K562 (cell line): ENCODE measurements around the gene PPT1. TPM values are rescaled to one million over a fixed set of nuclear protein-coding genes. Genes with fewer than 3 reads are reported as not detected.

Experiments
- ARHGAP35 ChIP-seq: fragments of 450-650 bp; IDR thresholded peaks from 2 replicates; pipeline ENCODE4 v1.6.1; 2018; ENCODE audit not compliant: partially characterized antibody
- BHLHE40 ChIP-seq: IDR thresholded peaks from 2 replicates; pipeline ENCODE4 v1.6.1; 2011; ENCODE audit warnings: low read length, improper control_type of control experiment
- COPS2 ChIP-seq: fragments of 450-650 bp; conservative IDR thresholded peaks from 2 replicates; pipeline ENCODE4 v1.6.1; 2016; ENCODE audit warnings: mild to moderate bottlenecking, moderate library complexity
- HIVEP1 ChIP-seq: fragments of 250-450 bp; sonication (Bioruptor Pico); IDR thresholded peaks from 2 replicates; pipeline ENCODE4 v1.4.0; 2020; ENCODE audit warnings: mild to moderate bottlenecking
- HNRNPK ChIP-seq: fragments of 200-400 bp; formaldehyde crosslinking; IDR thresholded peaks from one replicate; pipeline ENCODE4 v1.6.1; 2018; ENCODE audit warnings: mild to moderate bottlenecking, low read depth, low read length; ENCODE audit not compliant: poor library complexity, severe bottlenecking
- IFI16 ChIP-seq: fragments of 250-450 bp; sonication (Bioruptor Pico); IDR thresholded peaks from 2 replicates; pipeline ENCODE4 v2.1.2; 2022; ENCODE audit warnings: mild to moderate bottlenecking, inconsistent platforms
- MAZ ChIP-seq, 2 experiments: fragments of 450-650 bp in 1 of 2; sonication (generic) in 1 of 2; formaldehyde crosslinking; IDR thresholded peaks in 1 of 2; conservative IDR thresholded peaks in 1 of 2; 2 replicates each; pipeline versions ENCODE4 v1.4.0 to v1.5.0; 2020; ENCODE audit warnings: mild to moderate bottlenecking in 1 of 2, missing genetic modification reagents in 1 of 2
- MBD2 ChIP-seq: sonication (generic); IDR thresholded peaks from 2 replicates; pipeline ENCODE4 v1.6.1; 2016; ENCODE audit warnings: low read depth, borderline replicate concordance
- NFYB ChIP-seq: IDR thresholded peaks from 2 replicates; pipeline ENCODE4 v1.6.1; 2011; ENCODE audit warnings: mild to moderate bottlenecking, moderate library complexity; ENCODE audit not compliant: insufficient read length; ENCODE audit errors: extremely low read depth
- NONO ChIP-seq, 2 experiments: fragments of 200-400 bp in 1 of 2; fragments of 450-650 bp in 1 of 2; formaldehyde crosslinking in 1 of 2; IDR thresholded peaks; 2 replicates each; pipeline ENCODE4 v1.6.1; 2017; ENCODE audit warnings: low read depth in 2 of 2, mild to moderate bottlenecking in 2 of 2, moderate library complexity in 2 of 2, low read length in 1 of 2
- POLR2AphosphoS2 ChIP-seq: IDR thresholded peaks from 2 replicates; pipeline ENCODE4 v1.6.1; 2012; ENCODE audit warnings: low read length, improper control_type of control experiment
- POLR2G ChIP-seq: fragments of 200-400 bp; formaldehyde crosslinking; IDR thresholded peaks from 2 replicates; pipeline ENCODE4 v1.6.1; 2017; ENCODE audit warnings: low read depth, mild to moderate bottlenecking, antibody characterized with exemption, low read length, moderate library complexity
- PRMT5 ChIP-seq: sonication (generic); formaldehyde crosslinking; IDR thresholded peaks from 2 replicates; pipeline ENCODE4 v1.5.0; 2020; ENCODE audit warnings: missing genetic modification reagents
- ZNF146 ChIP-seq: IDR thresholded peaks from one replicate; pipeline ENCODE4 v1.6.1; 2018; ENCODE audit warnings: missing compliant biosample characterization; ENCODE audit not compliant: unreplicated experiment
- ZNF639 ChIP-seq, 2 experiments: fragments of 200-800 bp in 1 of 2; sonication (Bioruptor generic) in 1 of 2; sonication (generic) in 1 of 2; formaldehyde crosslinking in 1 of 2; IDR thresholded peaks in 1 of 2; conservative IDR thresholded peaks in 1 of 2; 2 replicates each; pipeline versions ENCODE4 v1.5.0 to v1.6.1; 2016 to 2020; ENCODE audit warnings: missing compliant biosample characterization in 1 of 2, missing genetic modification characterization in 1 of 2, missing genetic modification reagents in 1 of 2
- ZNF668 ChIP-seq: fragments of 250-450 bp; sonication (Bioruptor Pico); IDR thresholded peaks from 2 replicates; pipeline ENCODE4 v1.8.0; 2022; ENCODE audit warnings: mild to moderate bottlenecking, inconsistent platforms
- polyA plus RNA-seq, 8 experiments: library from polyadenylated mRNA; depleted of rRNA in 4 of 8; stranded (reverse) in 5 of 8; unstranded in 3 of 8; fragments of >200 nt; fragmentation: Nextera tagmentation in 2 of 8; fragmentation: Illumina TruSeq in 1 of 8; extraction: Ambion mirVana in 2 of 8; extraction: Trizol in 1 of 8; gene quantifications; 2 replicates each; pipeline versions ENCODE4 v1.2.1 to v1.2.3, GENCODE V29; 2011 to 2014; ENCODE audit warnings: inconsistent platforms in 1 of 8, missing spikeins in 1 of 8
- total RNA-seq, 7 experiments: library from RNA; depleted of rRNA in 6 of 7; stranded (reverse); fragments of >200 nt in 6 of 7; fragmentation: Illumina TruSeq in 2 of 7; extraction: Trizol in 2 of 7; gene quantifications; 2 replicates each; pipeline versions ENCODE4 v1.2.1 to v1.2.3, GENCODE V29; 2011 to 2021; ENCODE audit warnings: low replicate concordance in 1 of 7
- TF ChIP-seq, protein P1 (sequence below): fragments of 450-650 bp; IDR thresholded peaks from 2 replicates; pipeline ENCODE4 v1.6.1; 2017; ENCODE audit warnings: antibody characterized with exemption
- TF ChIP-seq, protein P2 (sequence below), 2 experiments: fragments of 450-650 bp; conservative IDR thresholded peaks; 2 replicates each; pipeline ENCODE4 v1.6.1; 2017; ENCODE audit warnings: mild to moderate bottlenecking in 2 of 2, moderate library complexity in 2 of 2
- TF ChIP-seq, protein P3 (sequence below), 2 experiments: fragments of 450-650 bp in 1 of 2; sonication (generic) in 1 of 2; formaldehyde crosslinking; conservative IDR thresholded peaks; 2 replicates each; pipeline versions ENCODE4 v1.4.0 to v1.8.1; 2020 to 2022; ENCODE audit warnings: mild to moderate bottlenecking in 1 of 2, missing genetic modification reagents in 1 of 2

Gene PPT1
- total and polyA plus RNA-seq, 9 of the 15 experiments (the other 6 are each of a cell fraction or from before 2014, with no cell fraction given): 72.2 to 285 (median 143) TPM

GRCh38 chr1:40059960-40060750, 36.9 kb downstream of the PPT1 start (continued):
- TF ChIP-seq, protein P1, sequence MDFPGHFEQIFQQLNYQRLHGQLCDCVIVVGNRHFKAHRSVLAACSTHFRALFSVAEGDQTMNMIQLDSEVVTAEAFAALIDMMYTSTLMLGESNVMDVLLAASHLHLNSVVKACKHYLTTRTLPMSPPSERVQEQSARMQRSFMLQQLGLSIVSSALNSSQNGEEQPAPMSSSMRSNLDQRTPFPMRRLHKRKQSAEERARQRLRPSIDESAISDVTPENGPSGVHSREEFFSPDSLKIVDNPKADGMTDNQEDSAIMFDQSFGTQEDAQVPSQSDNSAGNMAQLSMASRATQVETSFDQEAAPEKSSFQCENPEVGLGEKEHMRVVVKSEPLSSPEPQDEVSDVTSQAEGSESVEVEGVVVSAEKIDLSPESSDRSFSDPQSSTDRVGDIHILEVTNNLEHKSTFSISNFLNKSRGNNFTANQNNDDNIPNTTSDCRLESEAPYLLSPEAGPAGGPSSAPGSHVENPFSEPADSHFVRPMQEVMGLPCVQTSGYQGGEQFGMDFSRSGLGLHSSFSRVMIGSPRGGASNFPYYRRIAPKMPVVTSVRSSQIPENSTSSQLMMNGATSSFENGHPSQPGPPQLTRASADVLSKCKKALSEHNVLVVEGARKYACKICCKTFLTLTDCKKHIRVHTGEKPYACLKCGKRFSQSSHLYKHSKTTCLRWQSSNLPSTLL: no peak
- TF ChIP-seq POLR2G: no peak
- TF ChIP-seq HNRNPK: no peak
- peak; percentile 24 to 87; a peak in 2 of 4 replicates for TF ChIP-seq MAZ (CRISPR knock-in tag; conservative IDR thresholded peaks at IDR 0.05 in 1 of 2, IDR thresholded peaks at IDR 0.05 in 1 of 2)
- TF ChIP-seq MBD2: no peak
- TF ChIP-seq ZNF146 (CRISPR knock-in tag): no peak
- no peak for TF ChIP-seq COPS2
- TF ChIP-seq, protein P2, sequence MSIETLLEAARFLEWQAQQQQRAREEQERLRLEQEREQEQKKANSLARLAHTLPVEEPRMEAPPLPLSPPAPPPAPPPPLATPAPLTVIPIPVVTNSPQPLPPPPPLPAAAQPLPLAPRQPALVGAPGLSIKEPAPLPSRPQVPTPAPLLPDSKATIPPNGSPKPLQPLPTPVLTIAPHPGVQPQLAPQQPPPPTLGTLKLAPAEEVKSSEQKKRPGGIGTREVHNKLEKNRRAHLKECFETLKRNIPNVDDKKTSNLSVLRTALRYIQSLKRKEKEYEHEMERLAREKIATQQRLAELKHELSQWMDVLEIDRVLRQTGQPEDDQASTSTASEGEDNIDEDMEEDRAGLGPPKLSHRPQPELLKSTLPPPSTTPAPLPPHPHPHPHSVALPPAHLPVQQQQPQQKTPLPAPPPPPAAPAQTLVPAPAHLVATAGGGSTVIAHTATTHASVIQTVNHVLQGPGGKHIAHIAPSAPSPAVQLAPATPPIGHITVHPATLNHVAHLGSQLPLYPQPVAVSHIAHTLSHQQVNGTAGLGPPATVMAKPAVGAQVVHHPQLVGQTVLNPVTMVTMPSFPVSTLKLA (conservative IDR thresholded peaks at IDR 0.05): no peak
- peak in 1 of 2 experiments; percentile 89; a peak in 2 of 4 replicates for TF ChIP-seq ZNF639 (CRISPR knock-in tag; conservative IDR thresholded peaks at IDR 0.05 in 1 of 2, IDR thresholded peaks at IDR 0.05 in 1 of 2)
- TF ChIP-seq POLR2AphosphoS2: no peak
- TF ChIP-seq HIVEP1: peak; percentile 93
- no peak for TF ChIP-seq ARHGAP35
- TF ChIP-seq IFI16 (CRISPR knock-in tag): peak; percentile 74
- TF ChIP-seq, protein P3, sequence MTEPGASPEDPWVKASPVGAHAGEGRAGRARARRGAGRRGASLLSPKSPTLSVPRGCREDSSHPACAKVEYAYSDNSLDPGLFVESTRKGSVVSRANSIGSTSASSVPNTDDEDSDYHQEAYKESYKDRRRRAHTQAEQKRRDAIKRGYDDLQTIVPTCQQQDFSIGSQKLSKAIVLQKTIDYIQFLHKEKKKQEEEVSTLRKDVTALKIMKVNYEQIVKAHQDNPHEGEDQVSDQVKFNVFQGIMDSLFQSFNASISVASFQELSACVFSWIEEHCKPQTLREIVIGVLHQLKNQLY (CRISPR knock-in tag; conservative IDR thresholded peaks at IDR 0.05): no peak
- TF ChIP-seq NONO (IDR thresholded peaks at IDR 0.05; ENCODE audit: low read depth in 2 of 2, low read length in 1 of 2): no peak
- TF ChIP-seq PRMT5: no peak
- TF ChIP-seq NFYB: no peak
- no peak for TF ChIP-seq BHLHE40
- peak; percentile 83; the same call in 1 of the 2 replicates for TF ChIP-seq ZNF668 (CRISPR knock-in tag)
